ENCODE results near the gene CNTFR. TPM values are rescaled to one million over a fixed set of nuclear protein-coding genes. Genes with fewer than 3 reads are reported as not detected.

The CNTFR gene
- total and polyA plus RNA-seq, 4 experiments from 2014 or later, result not detected

DNA sequence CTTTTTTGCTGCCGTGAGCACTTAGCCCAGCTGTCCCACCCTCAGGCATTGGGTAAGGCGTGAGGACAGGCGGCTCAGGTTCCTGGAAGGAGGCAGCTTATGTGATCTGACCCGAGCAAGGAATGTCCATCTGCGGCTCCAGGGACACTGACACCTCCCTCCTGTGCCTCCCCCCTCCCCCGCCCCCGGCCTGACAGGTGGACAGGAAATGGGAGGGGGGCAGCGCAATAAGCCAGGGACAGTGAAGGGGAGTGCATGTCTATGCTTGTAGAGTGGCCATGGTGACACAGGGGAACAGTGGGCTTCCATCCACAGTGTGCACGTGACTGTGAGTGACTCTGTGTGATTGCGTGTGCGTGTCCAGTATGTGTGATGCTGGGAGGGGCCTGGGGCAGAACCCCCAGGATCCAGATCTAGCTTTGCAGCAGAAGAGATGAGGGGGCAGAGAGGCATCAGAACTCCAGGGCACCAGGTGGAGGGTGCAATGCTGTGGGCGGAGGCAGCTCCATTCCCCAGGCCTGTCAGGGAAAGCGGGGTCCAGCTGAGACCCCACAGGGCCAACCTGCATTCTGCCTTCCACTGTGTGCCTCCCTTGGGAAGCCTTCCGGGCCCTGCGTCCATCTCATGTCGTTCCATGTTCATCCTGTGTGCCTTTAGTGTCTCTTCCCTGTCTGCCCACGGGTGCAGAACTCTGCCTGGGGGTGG, 30.5 kb downstream of the CNTFR start:
- intact Hi-C loops (cut with micrococcal nuclease), result no loop called here
- Histone ChIP-seq H3K9me3 (ENCODE audit: control insufficient read depth in 1 of 2, low read length in 2 of 2) (no peaks in the 10 kb centered on the region), H3K4me1 (ENCODE audit: insufficient read depth, low read length) (no peaks in the 10 kb centered on the region), H3K4me3 (ENCODE audit: low read length in 2 of 2) (no peak overlapping the region), H3K27me3 (ENCODE audit: insufficient read depth, low read length) (no peaks in the 10 kb centered on the region), H3K36me3 (ENCODE audit: insufficient read depth, low read length) (no peaks in the 10 kb centered on the region), H3K27ac (ENCODE audit: low read depth, low read length) (no peak overlapping the region)
- ChIA-PET CTCF (ENCODE audit: partially characterized antibody) (interaction anchor here (1.5 kb wide), 1 partner anchor 44 kb away, joined by 4 read pairs; no protein-coding TSS in a partner anchor), POLR2A (ENCODE audit: partially characterized antibody) (interaction anchor here (1.1 kb wide), 1 partner anchor 274 kb away, joined by 3 read pairs; no protein-coding TSS in a partner anchor)
- no peak for DNase-seq
- Mint-ChIP-seq H3K4me3 (no peak overlapping the region), H3K4me1 (peaks cover 0 to 2% (median under 1%) of the 10 kb centered on the region in 4 donors), H3K36me3 (no peaks in the 10 kb centered on the region), H3K27ac (no peak overlapping the region), H3K9me3 (peaks cover 0 to 17% (median 2%) of the 10 kb centered on the region in 8 donors), H3K27me3 (peaks cover 17 to 65% of the 10 kb centered on the region in 2 donors)

DNA sequence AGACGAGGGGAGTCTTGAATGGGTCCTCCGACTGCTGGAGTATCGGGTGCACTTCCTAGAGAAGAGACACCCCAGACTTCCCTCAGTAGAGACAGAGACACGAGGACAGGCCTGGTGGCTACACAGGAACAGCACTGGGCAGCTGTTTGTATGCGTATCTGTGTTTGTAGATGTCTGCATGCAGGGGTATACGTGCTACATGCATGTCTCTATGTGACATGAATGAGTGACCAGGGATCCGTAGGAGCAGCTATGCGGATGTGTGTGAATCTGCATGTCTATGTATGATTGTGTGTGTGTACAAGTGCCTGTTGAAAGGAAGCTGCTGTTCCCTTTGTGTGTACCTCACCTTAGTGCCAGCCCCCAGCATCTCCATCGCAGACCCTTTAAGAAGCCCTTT, 31.2 kb downstream of the CNTFR start:
- no peak overlapping the region for H3K27ac Mint-ChIP-seq
- no peaks in the 10 kb centered on the region for H3K9me3 ChIP-seq (ENCODE audit: control insufficient read depth in 1 of 2, low read length in 2 of 2)
- H3K27me3 Mint-ChIP-seq, result peaks cover 15 to 58% of the 10 kb centered on the region in 2 donors
- H3K4me3 ChIP-seq (ENCODE audit: low read length in 2 of 2), result no peak overlapping the region
- no peak overlapping the region for H3K4me3 Mint-ChIP-seq
- H3K27me3 ChIP-seq (ENCODE audit: insufficient read depth, low read length), result no peaks in the 10 kb centered on the region
- peaks cover 0 to 2% (median 0%) of the 10 kb centered on the region in 4 donors for H3K4me1 Mint-ChIP-seq
- no peak for DNase-seq
- ChIA-PET POLR2A (ENCODE audit: partially characterized antibody) (no interaction called here), CTCF (ENCODE audit: partially characterized antibody) (interaction anchor here (1.5 kb wide), 1 partner anchor 44 kb away, joined by 4 read pairs; no protein-coding TSS in a partner anchor)
- no peak overlapping the region for H3K27ac ChIP-seq (ENCODE audit: low read depth, low read length)
- peaks cover 0 to 17% (median 2%) of the 10 kb centered on the region in 8 donors for H3K9me3 Mint-ChIP-seq
- no peaks in the 10 kb centered on the region for H3K36me3 ChIP-seq (ENCODE audit: insufficient read depth, low read length)
- intact Hi-C loops (cut with micrococcal nuclease), result no loop called here
- H3K4me1 ChIP-seq (ENCODE audit: insufficient read depth, low read length), result no peaks in the 10 kb centered on the region
- no peaks in the 10 kb centered on the region for H3K36me3 Mint-ChIP-seq

- Histone ChIP-seq H3K36me3 (ENCODE audit: insufficient read depth, low read length) (no peaks in the 10 kb centered on the region), H3K9me3 (ENCODE audit: control insufficient read depth in 1 of 2, low read length in 2 of 2) (no peaks in the 10 kb centered on the region), H3K27ac (ENCODE audit: low read depth, low read length) (no peak overlapping the region), H3K4me1 (ENCODE audit: insufficient read depth, low read length) (no peaks in the 10 kb centered on the region), H3K27me3 (ENCODE audit: insufficient read depth, low read length) (no peaks in the 10 kb centered on the region), H3K4me3 (ENCODE audit: low read length in 2 of 2) (no peak overlapping the region)
- Mint-ChIP-seq H3K36me3 (no peaks in the 10 kb centered on the region), H3K27ac (no peak overlapping the region), H3K4me3 (no peak overlapping the region), H3K9me3 (peaks cover 0 to 12% (median under 1%) of the 10 kb centered on the region in 8 donors), H3K27me3 (peaks cover 15 to 56% of the 10 kb centered on the region in 2 donors), H3K4me1 (peaks cover 0 to 2% (median 0%) of the 10 kb centered on the region in 4 donors)
- no peak for DNase-seq
- POLR2A ChIA-PET (ENCODE audit: partially characterized antibody), result no interaction called here
- CTCF ChIA-PET (ENCODE audit: partially characterized antibody), result interaction anchor here (1.5 kb wide), 1 partner anchor 45 kb away, joined by 4 read pairs; no protein-coding TSS in a partner anchor
- intact Hi-C loops (cut with micrococcal nuclease), result no loop called here
These were observed 31.9 kb downstream of the CNTFR start for GRCh38 chr9:34557426-34558321.

DNA sequence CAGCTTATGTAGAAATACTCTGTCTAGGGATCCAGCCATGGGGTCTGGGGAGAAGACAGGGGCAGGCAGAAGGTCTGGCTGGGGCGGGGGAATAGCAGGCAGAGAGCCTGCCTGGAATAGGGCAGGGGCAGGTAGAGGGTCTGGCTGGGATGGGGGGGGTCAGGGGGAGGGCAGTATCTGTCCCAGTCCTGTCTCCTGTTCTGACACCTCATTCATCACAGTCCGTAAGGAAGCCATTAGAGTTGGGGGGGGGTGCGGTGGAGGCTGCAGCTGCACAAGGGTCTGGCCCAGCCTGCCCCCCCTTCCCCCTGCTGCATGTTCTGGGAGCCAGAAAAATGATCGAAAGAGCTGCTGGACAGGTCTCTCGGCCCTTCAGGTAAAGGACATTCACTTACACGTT, 32.6 kb downstream of the CNTFR start:
- Mint-ChIP-seq H3K4me3 (no peak overlapping the region), H3K27ac (no peak overlapping the region), H3K27me3 (peaks cover 17 to 56% of the 10 kb centered on the region in 2 donors), H3K9me3 (peaks cover 0 to 6% (median 0%) of the 10 kb centered on the region in 8 donors), H3K4me1 (peaks cover 0 to 2% (median 0%) of the 10 kb centered on the region in 4 donors), H3K36me3 (no peaks in the 10 kb centered on the region)
- POLR2A ChIA-PET (ENCODE audit: partially characterized antibody), result no interaction called here
- intact Hi-C loops (cut with micrococcal nuclease), result no loop called here
- Histone ChIP-seq H3K27me3 (ENCODE audit: insufficient read depth, low read length) (no peaks in the 10 kb centered on the region), H3K4me1 (ENCODE audit: insufficient read depth, low read length) (no peaks in the 10 kb centered on the region), H3K4me3 (ENCODE audit: low read length in 2 of 2) (no peak overlapping the region), H3K9me3 (ENCODE audit: control insufficient read depth in 1 of 2, low read length in 2 of 2) (no peaks in the 10 kb centered on the region), H3K27ac (ENCODE audit: low read depth, low read length) (no peak overlapping the region), H3K36me3 (ENCODE audit: insufficient read depth, low read length) (no peaks in the 10 kb centered on the region)
- CTCF ChIA-PET (ENCODE audit: partially characterized antibody), result no interaction called here
- no peak for DNase-seq

- no peak overlapping the region for H3K4me3 ChIP-seq (ENCODE audit: low read length in 2 of 2)
- no peak for DNase-seq
- intact Hi-C loops (cut with micrococcal nuclease), result no loop called here
- CTCF ChIA-PET (ENCODE audit: partially characterized antibody), result no interaction called here
- H3K4me1 ChIP-seq (ENCODE audit: insufficient read depth, low read length), result no peaks in the 10 kb centered on the region
- POLR2A ChIA-PET (ENCODE audit: partially characterized antibody), result no interaction called here
- H3K9me3 Mint-ChIP-seq, result no peaks in the 10 kb centered on the region
- no peak overlapping the region for H3K4me3 Mint-ChIP-seq
- H3K36me3 Mint-ChIP-seq, result no peaks in the 10 kb centered on the region
- H3K4me1 Mint-ChIP-seq, result peaks cover 0 to 2% (median 0%) of the 10 kb centered on the region in 4 donors
- H3K27ac Mint-ChIP-seq, result no peak overlapping the region
- H3K27ac ChIP-seq (ENCODE audit: low read depth, low read length), result no peak overlapping the region
- H3K27me3 Mint-ChIP-seq, result peaks cover 17 to 51% of the 10 kb centered on the region in 2 donors
- H3K36me3 ChIP-seq (ENCODE audit: insufficient read depth, low read length), result no peaks in the 10 kb centered on the region
- no peaks in the 10 kb centered on the region for H3K27me3 ChIP-seq (ENCODE audit: insufficient read depth, low read length)
- no peaks in the 10 kb centered on the region for H3K9me3 ChIP-seq (ENCODE audit: control insufficient read depth in 1 of 2, low read length in 2 of 2)
These were observed 33.5 kb downstream of the CNTFR start for GRCh38 chr9:34555936-34556525.

GRCh38 chr9:34555500-34555899, 34.0 kb downstream of the CNTFR start:
- H3K27me3 Mint-ChIP-seq, result peaks cover 17 to 50% of the 10 kb centered on the region in 2 donors
- intact Hi-C loops (cut with micrococcal nuclease), result no loop called here
- no peaks in the 10 kb centered on the region for H3K27me3 ChIP-seq (ENCODE audit: insufficient read depth, low read length)
- ChIA-PET POLR2A (ENCODE audit: partially characterized antibody) (no interaction called here), CTCF (ENCODE audit: partially characterized antibody) (interaction anchor here (1.1 kb wide), 1 partner anchor 52 kb away, joined by 3 read pairs; no protein-coding TSS in a partner anchor)
- no peaks in the 10 kb centered on the region for H3K9me3 Mint-ChIP-seq
- H3K4me3 Mint-ChIP-seq, result no peak overlapping the region
- H3K36me3 Mint-ChIP-seq, result no peaks in the 10 kb centered on the region
- H3K9me3 ChIP-seq (ENCODE audit: control insufficient read depth in 1 of 2, low read length in 2 of 2), result no peaks in the 10 kb centered on the region
- H3K4me1 ChIP-seq (ENCODE audit: insufficient read depth, low read length), result no peaks in the 10 kb centered on the region
- DNase-seq, result no peak
- no peaks in the 10 kb centered on the region for H3K36me3 ChIP-seq (ENCODE audit: insufficient read depth, low read length)
- peaks cover 0 to 2% (median 0%) of the 10 kb centered on the region in 4 donors for H3K4me1 Mint-ChIP-seq
- no peak overlapping the region for H3K27ac Mint-ChIP-seq
- no peak overlapping the region for H3K27ac ChIP-seq (ENCODE audit: low read depth, low read length)
- H3K4me3 ChIP-seq (ENCODE audit: low read length in 2 of 2), result no peak overlapping the region

- peaks cover 13 to 45% of the 10 kb centered on the region in 2 donors for H3K27me3 Mint-ChIP-seq
- Histone ChIP-seq H3K27ac (ENCODE audit: low read depth, low read length) (no peak overlapping the region), H3K27me3 (ENCODE audit: insufficient read depth, low read length) (no peaks in the 10 kb centered on the region), H3K4me1 (ENCODE audit: insufficient read depth, low read length) (no peaks in the 10 kb centered on the region), H3K9me3 (ENCODE audit: control insufficient read depth in 1 of 2, low read length in 2 of 2) (no peaks in the 10 kb centered on the region), H3K4me3 (ENCODE audit: low read length in 2 of 2) (no peak overlapping the region), H3K36me3 (ENCODE audit: insufficient read depth, low read length) (no peaks in the 10 kb centered on the region)
- no peak for DNase-seq
- no peaks in the 10 kb centered on the region for H3K36me3 Mint-ChIP-seq
- no peaks in the 10 kb centered on the region for H3K4me1 Mint-ChIP-seq
- intact Hi-C loops (cut with micrococcal nuclease), result no loop called here
- POLR2A ChIA-PET (ENCODE audit: partially characterized antibody), result no interaction called here
- no peak overlapping the region for H3K27ac Mint-ChIP-seq
- H3K4me3 Mint-ChIP-seq, result no peak overlapping the region
- CTCF ChIA-PET (ENCODE audit: partially characterized antibody), result interaction anchor here (1.1 kb wide), 1 partner anchor 51 kb away, joined by 3 read pairs; no protein-coding TSS in a partner anchor
- no peaks in the 10 kb centered on the region for H3K9me3 Mint-ChIP-seq
These were observed 34.5 kb downstream of the CNTFR start for GRCh38 chr9:34555002-34555348.

All from CD4-positive, alpha-beta memory T cell (primary cell).